Esophagus mucosa (tissue), 1 donor: Measurements from ENCODE around the gene TLCD1. TPM values are rescaled to one million over a fixed set of nuclear protein-coding genes. Genes with fewer than 3 reads are reported as not detected.

ENCODE experiments used
- ATAC-seq: fragments of 200-7000 bp; cut with Tn5 transposase; one replicate; pipeline ENCODE4 v1.9.1; 2020
- total RNA-seq: library from RNA; stranded (reverse); gene quantifications from one replicate; pipeline ENCODE4 v1.2.4, GENCODE V29; 2023
- donor health status: DM: yes; HTN: yes; CAD: no.

The TLCD1 gene
- total RNA-seq, 1 donor from 2014 or later: 14.7 TPM

DNA sequence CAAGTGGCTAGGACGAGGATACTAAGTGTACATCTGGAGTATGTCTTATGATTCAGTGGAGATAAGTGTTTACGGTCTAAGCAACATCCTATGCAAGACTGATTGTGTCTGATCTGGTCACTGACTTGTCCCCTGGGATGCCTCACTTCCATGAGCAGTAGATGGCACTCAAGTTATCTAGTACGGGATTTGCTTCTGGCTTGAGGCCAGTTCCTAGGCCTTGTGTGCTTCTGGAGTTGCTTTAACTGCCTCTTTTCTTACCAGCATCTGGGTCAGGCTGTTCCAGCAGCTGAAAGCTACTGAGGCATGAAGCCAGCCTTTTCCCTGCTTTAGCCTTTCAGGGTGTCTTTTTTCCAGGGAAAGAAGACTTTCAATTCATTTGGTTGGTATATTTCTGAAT is 41.1 kb downstream of the TLCD1 start:
- no peak for ATAC-seq

DNA sequence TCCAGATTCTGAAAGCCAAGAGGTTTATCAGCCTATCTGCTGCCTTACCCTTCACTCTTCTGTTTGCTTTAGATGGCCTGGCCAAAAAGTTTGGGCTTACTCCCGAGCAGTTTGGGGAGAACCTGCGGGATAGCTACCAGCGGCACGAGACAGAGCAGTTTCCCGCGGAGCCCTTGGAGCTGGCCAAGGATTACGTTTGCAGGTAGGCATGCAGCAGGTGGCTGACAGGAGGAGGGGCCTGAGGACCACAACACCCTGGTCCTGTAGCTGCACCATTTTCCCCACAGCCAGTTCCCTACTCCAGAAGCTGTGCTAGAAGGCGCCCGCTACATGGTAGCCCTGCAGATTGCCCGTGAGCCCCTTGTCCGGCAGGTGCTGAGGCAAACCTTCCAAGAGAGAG is 43.4 kb downstream of the TLCD1 start:
- ATAC-seq: no peak

DNA sequence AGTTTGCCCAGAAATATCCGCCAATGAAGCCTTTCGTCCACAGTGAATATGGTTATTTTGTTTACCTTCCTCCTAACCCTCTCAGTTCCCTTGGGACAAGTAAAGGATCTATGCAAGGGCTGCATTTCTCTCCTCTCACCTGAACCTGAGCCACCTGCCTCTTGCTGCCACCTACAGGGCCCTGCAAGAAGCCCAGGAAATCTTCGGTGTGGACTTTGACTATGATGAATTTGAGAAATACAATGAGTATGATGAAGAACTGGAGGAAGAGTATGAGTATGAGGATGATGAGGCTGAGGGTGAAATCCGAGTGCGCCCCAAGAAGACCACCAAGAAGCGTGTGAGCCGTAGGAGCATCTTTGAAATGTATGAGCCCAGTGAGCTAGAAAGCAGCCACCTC is 50.1 kb downstream of the TLCD1 start:
- peak; percentile 72 for ATAC-seq

DNA sequence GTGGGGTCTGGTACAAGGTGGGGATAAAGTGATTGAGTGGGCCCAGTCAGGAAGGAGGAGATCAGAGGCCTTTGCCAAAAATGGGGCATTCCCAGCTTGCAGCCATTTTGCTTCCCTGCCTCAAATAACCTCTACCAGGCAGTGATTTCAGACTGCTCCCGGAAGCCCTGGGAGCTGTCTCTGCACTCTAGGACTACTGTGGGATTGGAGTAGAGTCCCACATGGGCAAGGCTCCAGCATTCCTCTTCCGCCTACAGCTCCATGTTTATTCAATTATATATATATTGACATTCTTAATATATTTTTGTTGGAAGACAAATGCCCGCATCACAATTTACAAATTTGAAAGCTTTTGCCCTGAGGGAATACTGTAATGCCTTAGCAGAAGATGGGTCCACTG is 50.5 kb downstream of the TLCD1 start:
- no peak for ATAC-seq

Other genes with a start within 250 kb of the TLCD1 start
- gene FOXN1, start 219.9 kb downstream of the TLCD1 start, total RNA-seq: 14.8 TPM
- 19.2 TPM for gene UNC119, start 173.6 kb downstream of the TLCD1 start, total RNA-seq
- 37.3 TPM for gene PIGS, start 154.7 kb downstream of the TLCD1 start, total RNA-seq
- 24.9 TPM for gene ALDOC, start 149.3 kb downstream of the TLCD1 start, total RNA-seq
- gene SPAG5, start 127.2 kb downstream of the TLCD1 start, total RNA-seq: 24.3 TPM
- gene RSKR, start 112.0 kb downstream of the TLCD1 start, total RNA-seq: 4.2 TPM
- 67.9 TPM for gene BLTP2, start 81.1 kb downstream of the TLCD1 start, total RNA-seq
- gene SDF2, start 64.3 kb downstream of the TLCD1 start, total RNA-seq: 29.0 TPM
- gene SUPT6H, start 64.0 kb downstream of the TLCD1 start, total RNA-seq: 31.8 TPM
- gene PROCA1, start 14.3 kb downstream of the TLCD1 start, total RNA-seq: 0.64 TPM
- 34.2 TPM for gene RAB34, start 8.4 kb downstream of the TLCD1 start, total RNA-seq
- 1,336 TPM for gene RPL23A, start 6.2 kb downstream of the TLCD1 start, total RNA-seq
- gene NEK8, start 2.6 kb upstream of the TLCD1 start, total RNA-seq: 3.9 TPM
- gene TRAF4, start 17.8 kb upstream of the TLCD1 start, total RNA-seq: 41.6 TPM
- gene FAM222B, start 116.6 kb upstream of the TLCD1 start, total RNA-seq: 12.2 TPM
- 31.7 TPM for gene ERAL1, start 128.8 kb upstream of the TLCD1 start, total RNA-seq
- 111 TPM for gene FLOT2, start 171.5 kb upstream of the TLCD1 start, total RNA-seq
- gene DHRS13, start 176.8 kb upstream of the TLCD1 start, total RNA-seq: 10.0 TPM
- 14.2 TPM for gene PHF12, start 225.3 kb upstream of the TLCD1 start, total RNA-seq